Measurements from ENCODE around the gene TM6SF1.

Gene TM6SF1

DNA sequence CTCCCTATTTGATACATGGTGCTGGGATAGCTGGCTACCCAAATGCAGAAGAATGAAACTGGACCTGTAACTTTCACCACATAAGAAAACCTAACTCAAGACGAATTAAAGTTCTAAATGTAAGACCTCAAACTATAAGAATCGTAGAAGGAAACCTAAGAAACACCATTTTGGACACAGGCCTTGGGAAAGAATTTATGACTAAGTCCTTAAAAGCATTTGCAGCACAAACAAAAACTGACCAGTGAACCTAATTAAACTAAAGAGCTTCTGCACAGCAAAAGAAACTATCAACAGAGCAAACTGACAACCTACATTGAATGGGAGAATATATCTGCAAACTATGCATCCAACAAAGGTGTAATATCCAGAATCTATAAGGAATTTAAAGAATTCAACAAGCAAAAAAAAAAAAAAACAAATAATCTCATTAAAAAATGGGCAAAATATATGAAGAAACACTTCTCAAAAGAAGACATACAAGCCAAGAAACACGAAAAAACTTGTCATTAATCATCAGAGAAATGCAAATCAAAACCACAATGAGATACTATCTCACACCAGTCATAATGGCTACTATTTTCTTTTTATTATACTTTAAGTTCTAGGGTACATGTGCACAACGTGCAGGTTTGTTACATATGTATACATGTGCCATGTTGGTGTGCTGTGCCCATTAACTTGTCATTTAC lies 63.2 kb downstream of the TM6SF1 start:
- no peak for DNase-seq

DNA sequence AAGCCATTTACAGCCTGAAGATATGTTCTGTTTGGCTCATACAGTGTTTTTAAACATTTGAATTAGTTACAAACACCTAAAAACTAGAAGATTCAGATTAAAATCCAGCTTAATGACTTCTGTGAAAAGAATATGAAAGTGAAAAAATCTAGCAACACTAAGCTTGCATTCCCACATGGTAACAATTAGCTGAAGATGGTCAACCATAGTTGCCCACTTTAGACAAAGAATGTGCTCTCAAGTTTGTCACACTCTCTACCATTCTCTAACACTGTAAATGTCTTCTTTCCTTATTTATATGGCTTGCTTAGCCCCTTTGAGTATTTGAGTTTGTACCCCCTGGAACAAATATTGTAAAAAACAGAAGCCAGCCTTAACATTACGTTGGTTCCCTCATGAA lies 67.4 kb downstream of the TM6SF1 start:
- DNase-seq, result no peak

DNA sequence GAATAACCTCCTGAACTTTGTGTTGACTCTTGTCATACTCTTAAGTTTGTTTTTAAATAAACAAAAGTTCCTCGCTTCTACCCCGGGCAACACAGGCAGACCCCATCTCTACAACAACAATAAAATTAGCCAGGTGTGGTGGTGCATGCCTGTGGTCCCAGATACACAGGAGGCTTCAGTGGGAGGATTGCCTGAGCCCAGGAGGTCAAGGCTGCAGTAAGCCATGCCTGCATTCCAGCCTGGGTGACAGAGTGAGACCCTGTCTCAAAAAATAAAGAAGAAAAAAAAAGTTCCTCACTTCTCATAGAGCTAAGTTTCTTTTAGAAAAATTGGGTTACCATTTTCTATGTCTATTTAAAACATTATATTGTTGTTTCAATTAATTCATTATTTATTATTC lies 70.9 kb downstream of the TM6SF1 start:
- DNase-seq, result no peak

DNA sequence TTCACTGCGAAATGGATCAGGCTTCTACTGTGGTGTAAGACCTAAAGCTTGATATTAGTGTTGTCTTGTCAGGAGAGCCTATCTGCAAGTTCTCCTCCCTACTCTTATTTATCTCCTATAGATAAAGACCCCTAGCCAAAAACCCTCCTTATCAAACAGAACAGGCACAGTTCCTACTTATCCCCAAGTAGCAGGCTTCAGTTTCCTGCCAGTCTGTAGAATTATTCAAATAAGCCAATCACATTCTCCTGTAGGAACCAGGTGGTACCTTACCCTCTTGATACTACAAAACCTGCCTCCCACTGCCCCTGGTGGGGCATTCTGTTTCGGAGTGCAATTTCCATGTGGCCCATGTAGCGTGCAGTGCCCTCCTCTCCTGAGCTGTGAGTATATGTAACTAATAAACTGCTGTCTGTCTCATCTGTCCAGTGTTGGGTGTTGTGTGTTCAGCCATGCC lies 71.5 kb downstream of the TM6SF1 start:
- no peak for DNase-seq

DNA sequence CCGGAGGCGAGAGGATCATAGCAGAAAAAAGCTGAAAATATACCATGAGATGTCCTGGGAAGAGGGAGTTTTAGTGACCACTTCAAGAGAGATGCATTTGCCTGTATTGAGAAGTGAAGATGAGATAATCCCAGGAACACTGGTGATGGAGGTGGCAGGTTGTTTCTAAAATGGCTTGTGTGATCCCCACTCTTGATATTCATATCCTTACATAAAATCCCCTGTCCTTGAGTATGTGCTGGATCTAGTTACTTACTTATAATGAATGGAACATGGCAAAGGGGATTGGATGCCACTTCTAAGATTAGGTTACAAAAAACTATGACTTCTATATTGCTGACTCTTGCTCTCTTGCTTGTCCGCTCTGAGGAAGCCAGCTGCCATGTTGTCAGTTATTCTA lies 78.1 kb downstream of the TM6SF1 start:
- no peak for DNase-seq
